Liver (tissue), 3 donors: ENCODE data around the gene POLD3.

Experiments
- ATF3 ChIP-seq: IDR thresholded peaks from 2 replicates; pipeline ENCODE4 v1.6.1; 2016; ENCODE audit warnings: antibody characterized with exemption
- EGR1 ChIP-seq, 2 donors: IDR thresholded peaks; 2 replicates each; pipeline ENCODE4 v1.6.1; 2016 to 2018; ENCODE audit warnings: antibody characterized with exemption in 2 of 2, low read depth in 2 of 2
- GABPA ChIP-seq, 2 donors: IDR thresholded peaks in 1 of 2; conservative IDR thresholded peaks in 1 of 2; 2 replicates each; pipeline ENCODE4 v1.6.1; 2016; ENCODE audit warnings: antibody characterized with exemption in 2 of 2, mild to moderate bottlenecking in 1 of 2, moderate library complexity in 1 of 2
- JUND ChIP-seq, 2 donors: IDR thresholded peaks; 2 replicates each; pipeline ENCODE4 v1.6.1; 2016; ENCODE audit warnings: antibody characterized with exemption in 2 of 2
- RAD21 ChIP-seq, 2 donors: IDR thresholded peaks; 2 replicates each; pipeline ENCODE4 v1.6.1; 2016; ENCODE audit warnings: antibody characterized with exemption in 2 of 2, mild to moderate bottlenecking in 2 of 2
- REST ChIP-seq: IDR thresholded peaks from 2 replicates; pipeline ENCODE4 v1.6.1; 2016; ENCODE audit warnings: antibody characterized with exemption, mild to moderate bottlenecking
- RXRA ChIP-seq, 2 donors: IDR thresholded peaks; 2 replicates each; pipeline ENCODE4 v1.6.1; 2017 to 2018; ENCODE audit warnings: antibody characterized with exemption in 2 of 2, mild to moderate bottlenecking in 1 of 2
- TAF1 ChIP-seq: conservative IDR thresholded peaks from 2 replicates; pipeline ENCODE4 v1.6.1; 2016; ENCODE audit warnings: antibody characterized with exemption, mild to moderate bottlenecking
- YY1 ChIP-seq: IDR thresholded peaks from 2 replicates; pipeline ENCODE4 v1.6.1; 2016; ENCODE audit warnings: antibody characterized with exemption, mild to moderate bottlenecking
- TF ChIP-seq, protein P1 (sequence below): fragments of 150-350 bp; IDR thresholded peaks from 2 replicates; pipeline ENCODE4 v1.5.1; 2017; ENCODE audit warnings: improper control_type of control experiment, low read depth, low read length; ENCODE audit not compliant: missing input control
- TF ChIP-seq, protein P2 (sequence below): IDR thresholded peaks from 2 replicates; pipeline ENCODE4 v1.6.1; 2016; ENCODE audit warnings: antibody characterized with exemption
- TF ChIP-seq, protein P3 (sequence below): IDR thresholded peaks from 2 replicates; pipeline ENCODE4 v1.6.1; 2016; ENCODE audit warnings: antibody characterized with exemption
- donor health status: healthy.
- donor health status: healthy.

DNA sequence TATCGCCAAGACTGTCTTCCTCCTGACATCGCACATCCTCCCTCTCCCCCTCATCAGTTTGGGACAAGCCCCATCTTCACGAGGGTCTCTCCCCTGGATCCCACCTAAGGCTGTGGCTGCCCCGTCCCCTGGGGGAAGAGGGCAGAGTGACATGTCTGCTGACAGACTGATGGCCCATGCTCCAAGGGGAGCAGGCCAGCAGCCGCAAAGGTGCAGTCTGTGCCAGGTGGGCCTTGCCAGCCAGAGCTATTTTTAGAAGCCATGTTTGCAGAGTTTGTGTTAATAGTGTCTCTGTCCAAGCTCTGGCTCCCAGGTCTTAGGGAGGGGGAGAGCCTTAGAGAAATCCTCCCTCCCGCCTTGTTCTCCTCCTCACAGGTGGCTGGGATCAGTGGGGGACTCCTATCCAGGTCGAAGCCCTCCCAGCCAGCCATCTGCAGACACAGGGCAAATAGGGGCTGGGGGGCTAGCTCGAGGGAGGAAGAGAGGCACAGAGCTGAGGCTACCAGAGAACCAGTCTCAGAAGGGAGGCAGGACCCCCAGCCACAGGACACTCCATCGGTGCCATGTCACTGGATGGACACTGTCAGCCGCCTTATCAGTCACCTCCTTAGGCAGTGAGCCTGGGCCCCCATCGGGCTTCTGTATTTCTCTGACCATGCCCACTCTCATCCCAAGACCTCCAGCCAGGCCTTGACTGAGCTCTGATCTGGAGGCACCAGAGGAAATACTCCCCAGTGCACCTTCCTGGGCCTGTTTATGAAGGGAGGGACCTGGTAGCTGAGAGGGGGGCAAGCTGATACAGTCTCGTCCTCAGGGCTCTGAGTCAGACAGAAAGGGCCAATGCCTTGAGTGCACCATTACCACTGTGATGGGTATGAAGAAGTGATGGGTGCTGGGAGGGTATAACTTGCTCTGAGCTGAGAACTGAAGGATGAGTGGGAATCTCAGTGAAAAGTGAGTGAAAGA lies 89.6 kb downstream of the POLD3 start:
- TF ChIP-seq, protein P1, sequence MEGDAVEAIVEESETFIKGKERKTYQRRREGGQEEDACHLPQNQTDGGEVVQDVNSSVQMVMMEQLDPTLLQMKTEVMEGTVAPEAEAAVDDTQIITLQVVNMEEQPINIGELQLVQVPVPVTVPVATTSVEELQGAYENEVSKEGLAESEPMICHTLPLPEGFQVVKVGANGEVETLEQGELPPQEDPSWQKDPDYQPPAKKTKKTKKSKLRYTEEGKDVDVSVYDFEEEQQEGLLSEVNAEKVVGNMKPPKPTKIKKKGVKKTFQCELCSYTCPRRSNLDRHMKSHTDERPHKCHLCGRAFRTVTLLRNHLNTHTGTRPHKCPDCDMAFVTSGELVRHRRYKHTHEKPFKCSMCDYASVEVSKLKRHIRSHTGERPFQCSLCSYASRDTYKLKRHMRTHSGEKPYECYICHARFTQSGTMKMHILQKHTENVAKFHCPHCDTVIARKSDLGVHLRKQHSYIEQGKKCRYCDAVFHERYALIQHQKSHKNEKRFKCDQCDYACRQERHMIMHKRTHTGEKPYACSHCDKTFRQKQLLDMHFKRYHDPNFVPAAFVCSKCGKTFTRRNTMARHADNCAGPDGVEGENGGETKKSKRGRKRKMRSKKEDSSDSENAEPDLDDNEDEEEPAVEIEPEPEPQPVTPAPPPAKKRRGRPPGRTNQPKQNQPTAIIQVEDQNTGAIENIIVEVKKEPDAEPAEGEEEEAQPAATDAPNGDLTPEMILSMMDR, result no peak
- TF ChIP-seq, protein P2, sequence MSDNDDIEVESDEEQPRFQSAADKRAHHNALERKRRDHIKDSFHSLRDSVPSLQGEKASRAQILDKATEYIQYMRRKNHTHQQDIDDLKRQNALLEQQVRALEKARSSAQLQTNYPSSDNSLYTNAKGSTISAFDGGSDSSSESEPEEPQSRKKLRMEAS, result no peak
- TF ChIP-seq RAD21 (IDR thresholded peaks at IDR 0.05) (peak; percentile 18 to 53), TAF1 (no peak), REST (no peak), ATF3 (no peak), JUND (IDR thresholded peaks at IDR 0.05) (no peak), YY1 (peak; percentile 80), EGR1 (IDR thresholded peaks at IDR 0.05; ENCODE audit: low read depth in 2 of 2) (no peak), GABPA (IDR thresholded peaks at IDR 0.05 in 1 of 2, conservative IDR thresholded peaks at IDR 0.05 in 1 of 2) (no peak), RXRA (IDR thresholded peaks at IDR 0.05) (peak in 1 of 2 donors; percentile 29)
- TF ChIP-seq, protein P3, sequence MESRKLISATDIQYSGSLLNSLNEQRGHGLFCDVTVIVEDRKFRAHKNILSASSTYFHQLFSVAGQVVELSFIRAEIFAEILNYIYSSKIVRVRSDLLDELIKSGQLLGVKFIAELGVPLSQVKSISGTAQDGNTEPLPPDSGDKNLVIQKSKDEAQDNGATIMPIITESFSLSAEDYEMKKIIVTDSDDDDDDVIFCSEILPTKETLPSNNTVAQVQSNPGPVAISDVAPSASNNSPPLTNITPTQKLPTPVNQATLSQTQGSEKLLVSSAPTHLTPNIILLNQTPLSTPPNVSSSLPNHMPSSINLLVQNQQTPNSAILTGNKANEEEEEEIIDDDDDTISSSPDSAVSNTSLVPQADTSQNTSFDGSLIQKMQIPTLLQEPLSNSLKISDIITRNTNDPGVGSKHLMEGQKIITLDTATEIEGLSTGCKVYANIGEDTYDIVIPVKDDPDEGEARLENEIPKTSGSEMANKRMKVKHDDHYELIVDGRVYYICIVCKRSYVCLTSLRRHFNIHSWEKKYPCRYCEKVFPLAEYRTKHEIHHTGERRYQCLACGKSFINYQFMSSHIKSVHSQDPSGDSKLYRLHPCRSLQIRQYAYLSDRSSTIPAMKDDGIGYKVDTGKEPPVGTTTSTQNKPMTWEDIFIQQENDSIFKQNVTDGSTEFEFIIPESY, result no peak
